Glomerular endothelial cell (primary cell): ENCODE measurements around the gene TNFSF13B. TPM values are rescaled to one million over a fixed set of nuclear protein-coding genes. Genes with fewer than 3 reads are reported as not detected.

Experiments
- DNase-seq: peaks from one replicate; pipeline ENCODE4 v3.0.0-alpha.2; 2011; ENCODE audit warnings: low read depth, low spot score; ENCODE audit errors: extremely low read depth
- total RNA-seq: library from RNA; depleted of rRNA; stranded (reverse); fragments of >200 nt; gene quantifications from 2 replicates; pipeline ENCODE4 v1.2.3, GENCODE V29; 2015

Gene TNFSF13B
- total RNA-seq, 1 donor from 2014 or later, result 1.2 TPM

DNA sequence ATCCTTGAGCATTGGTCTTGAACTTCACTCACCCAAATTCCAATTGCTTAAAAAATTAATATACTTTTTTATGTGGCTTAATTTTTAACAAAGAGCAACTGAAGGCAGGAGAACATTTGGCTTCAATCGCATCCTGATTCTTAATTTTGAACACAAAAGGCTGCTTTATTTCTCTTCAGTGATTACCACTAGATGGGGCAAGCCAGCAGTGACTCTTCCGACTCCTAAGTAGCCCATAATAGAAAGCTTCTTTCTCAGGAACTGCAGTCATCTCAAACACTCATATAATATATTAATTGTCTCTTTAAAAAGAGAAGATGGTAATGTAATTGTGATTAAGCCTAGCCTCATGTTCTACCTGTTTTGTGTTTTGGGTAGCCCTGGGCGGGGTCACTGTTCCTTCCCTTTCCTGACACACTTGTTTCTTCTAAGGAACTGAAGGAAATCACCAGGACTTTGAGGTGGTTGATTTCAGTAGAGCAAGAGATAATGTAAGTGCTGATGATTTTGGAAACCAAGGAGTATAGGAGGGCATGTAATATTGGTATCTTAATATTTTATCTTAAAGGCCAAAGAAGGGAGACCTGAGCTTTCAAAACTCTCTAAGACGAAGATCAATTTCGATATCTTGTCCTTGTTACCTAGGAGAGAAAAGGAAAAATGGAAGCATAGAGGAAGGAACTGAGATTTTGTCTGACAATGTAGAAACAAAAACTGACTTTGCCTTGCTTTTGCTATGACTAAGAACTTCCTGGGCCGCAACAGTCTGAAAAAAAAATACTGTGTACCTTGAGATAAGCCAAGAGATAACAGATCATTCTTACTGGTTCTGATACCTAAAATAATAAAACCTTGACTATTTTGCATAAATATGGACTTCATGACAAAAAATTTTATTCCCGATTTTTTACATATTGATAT lies 73.1 kb downstream of the TNFSF13B start:
- DNase-seq, result no peak

- no peak for DNase-seq
Observed at GRCh38 chr13:108345016-108345415, 75.5 kb downstream of the TNFSF13B start.

DNA sequence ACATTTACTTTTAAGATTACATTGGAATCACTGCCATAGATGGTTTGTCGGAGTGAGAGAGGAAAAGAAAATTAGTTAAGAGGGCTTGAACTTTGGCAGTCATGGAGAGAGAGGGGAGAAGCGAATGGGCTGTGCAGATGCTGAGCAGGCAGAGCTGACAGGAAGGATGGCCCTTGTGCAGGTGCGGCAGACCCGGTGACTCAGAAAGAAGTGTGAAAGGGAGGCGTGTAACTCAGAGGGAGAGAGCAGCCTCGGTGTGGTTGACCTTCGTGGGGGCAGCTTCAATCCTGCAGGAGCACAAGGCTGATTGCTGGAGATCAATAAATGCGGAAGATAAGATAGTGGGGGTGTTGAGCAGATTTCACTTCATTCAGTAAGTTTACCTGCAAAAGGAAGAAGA lies 76.9 kb downstream of the TNFSF13B start:
- DNase-seq, result no peak

- no peak for DNase-seq
Observed at GRCh38 chr13:108349269-108349668, 79.8 kb downstream of the TNFSF13B start.

DNA sequence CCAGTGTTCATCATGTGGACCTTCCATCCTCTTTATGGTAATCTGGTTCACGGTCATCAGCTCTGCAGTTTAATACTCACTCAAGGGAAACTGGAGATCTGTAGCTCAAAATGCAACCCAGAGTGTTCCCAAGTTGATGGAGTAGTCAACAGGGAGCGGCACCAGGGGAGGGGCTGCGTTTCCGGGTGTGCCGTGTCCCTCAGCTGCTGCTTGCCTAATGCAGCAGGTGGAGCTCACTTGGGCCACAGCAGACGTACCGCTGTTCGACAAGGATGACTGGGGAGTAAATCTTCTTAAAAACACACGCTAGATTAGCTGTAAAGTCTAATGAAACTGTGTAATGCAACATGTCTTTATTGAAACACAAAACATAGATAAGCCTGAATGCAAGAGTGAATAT lies 81.1 kb downstream of the TNFSF13B start:
- DNase-seq, result no peak

GRCh38 chr13:108352599-108352998 lies 83.1 kb downstream of the TNFSF13B start:
- DNase-seq, result no peak

DNA sequence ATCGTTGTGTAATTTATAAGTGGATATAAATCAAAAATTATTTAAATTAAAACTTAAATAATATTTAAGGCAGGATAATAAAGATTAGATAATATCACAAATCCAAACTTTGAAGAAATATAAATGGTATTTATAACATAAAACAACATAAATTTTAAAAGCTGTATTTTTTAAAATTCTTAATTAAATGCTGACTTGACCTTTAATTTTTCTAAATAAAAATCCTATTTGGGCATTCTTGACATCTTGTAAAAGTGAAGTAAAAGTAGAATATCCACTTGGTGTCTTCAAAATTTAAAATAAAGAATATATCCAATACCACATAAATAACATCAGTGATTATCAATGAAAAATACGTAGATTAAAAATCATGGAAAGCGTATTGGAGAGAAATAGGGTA lies 87.7 kb downstream of the TNFSF13B start:
- DNase-seq, result no peak

Other genes starting within 250 kb of the TNFSF13B start
- 9.1 and 14.2 TPM in 2 replicates for gene LIG4, start 54.2 kb upstream of the TNFSF13B start, total RNA-seq
- gene ABHD13, start 51.3 kb upstream of the TNFSF13B start, total RNA-seq, result 7.8 and 8.7 TPM in 2 replicates